ENCODE data around the gene AMH.
"Not testable (repeated sequence)": the region's sequence is repeated elsewhere in the genome, so short reads cannot be mapped to it uniquely, and the experiment has no call there.

DNA sequence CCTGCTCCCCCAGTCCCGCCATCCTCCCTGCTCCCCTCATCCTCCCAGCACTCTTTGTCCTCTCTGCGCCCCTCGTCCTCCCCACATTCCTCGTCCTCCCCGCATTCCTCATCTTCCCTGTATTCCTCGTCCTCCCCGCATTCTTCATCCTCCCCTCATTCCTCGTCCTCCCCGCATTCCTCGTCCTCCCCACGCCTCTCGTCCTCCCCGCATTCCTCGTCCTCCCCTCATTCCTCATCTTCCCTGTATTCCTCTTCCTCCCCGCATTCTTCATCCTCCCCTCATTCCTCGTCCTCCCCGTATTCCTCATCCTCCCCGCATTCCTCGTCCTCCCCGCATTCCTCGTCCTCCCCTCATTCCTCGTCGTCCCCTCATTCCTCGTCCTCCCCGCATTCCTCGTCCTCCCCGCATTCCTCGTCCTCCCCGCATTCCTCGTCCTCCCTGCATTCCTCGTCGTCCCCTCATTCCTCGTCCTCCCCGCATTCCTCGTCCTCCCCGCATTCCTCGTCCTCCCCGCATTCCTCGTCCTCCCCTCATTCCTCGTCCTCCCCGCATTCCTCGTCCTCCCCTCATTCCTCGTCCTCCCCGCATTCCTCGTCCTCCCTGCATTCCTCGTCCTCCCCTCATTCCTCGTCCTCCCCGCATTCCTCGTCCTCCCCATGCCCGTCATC, 48.4 kb upstream of the AMH start:
- TF ChIP-seq, protein P1, sequence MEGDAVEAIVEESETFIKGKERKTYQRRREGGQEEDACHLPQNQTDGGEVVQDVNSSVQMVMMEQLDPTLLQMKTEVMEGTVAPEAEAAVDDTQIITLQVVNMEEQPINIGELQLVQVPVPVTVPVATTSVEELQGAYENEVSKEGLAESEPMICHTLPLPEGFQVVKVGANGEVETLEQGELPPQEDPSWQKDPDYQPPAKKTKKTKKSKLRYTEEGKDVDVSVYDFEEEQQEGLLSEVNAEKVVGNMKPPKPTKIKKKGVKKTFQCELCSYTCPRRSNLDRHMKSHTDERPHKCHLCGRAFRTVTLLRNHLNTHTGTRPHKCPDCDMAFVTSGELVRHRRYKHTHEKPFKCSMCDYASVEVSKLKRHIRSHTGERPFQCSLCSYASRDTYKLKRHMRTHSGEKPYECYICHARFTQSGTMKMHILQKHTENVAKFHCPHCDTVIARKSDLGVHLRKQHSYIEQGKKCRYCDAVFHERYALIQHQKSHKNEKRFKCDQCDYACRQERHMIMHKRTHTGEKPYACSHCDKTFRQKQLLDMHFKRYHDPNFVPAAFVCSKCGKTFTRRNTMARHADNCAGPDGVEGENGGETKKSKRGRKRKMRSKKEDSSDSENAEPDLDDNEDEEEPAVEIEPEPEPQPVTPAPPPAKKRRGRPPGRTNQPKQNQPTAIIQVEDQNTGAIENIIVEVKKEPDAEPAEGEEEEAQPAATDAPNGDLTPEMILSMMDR (IDR thresholded peaks at IDR 0.05; ENCODE audit: low read depth, low read length), result not testable (repeated sequence)
- not testable (repeated sequence) for TF ChIP-seq EZH2phosphoT487 (IDR thresholded peaks at IDR 0.05; ENCODE audit: low read depth)
